Nephron progenitor cell (in vitro differentiated cells): ENCODE measurements around the gene ATP10D.

ENCODE experiments used
- DNase-seq: peaks from one replicate; pipeline ENCODE4 v3.0.0; 2021
- H3K27ac Mint-ChIP-seq: 2 replicates; pipeline ENCODE4 v1.8.0; 2021; ENCODE audit warnings: mild to moderate bottlenecking, moderate library complexity, mixed read lengths
- H3K27me3 Mint-ChIP-seq: 2 replicates; pipeline ENCODE4 v1.8.0; 2021; ENCODE audit warnings: mild to moderate bottlenecking, low read depth, mixed read lengths; ENCODE audit not compliant: poor library complexity
- H3K36me3 Mint-ChIP-seq: 2 replicates; pipeline ENCODE4 v1.8.0; 2021; ENCODE audit warnings: low read depth, mixed read lengths
- H3K4me1 Mint-ChIP-seq: 2 replicates; pipeline ENCODE4 v1.8.0; 2021; ENCODE audit warnings: mixed read lengths
- H3K4me3 Mint-ChIP-seq: 2 replicates; pipeline ENCODE4 v1.8.0; 2021; ENCODE audit warnings: mild to moderate bottlenecking, moderate library complexity, mixed read lengths
- H3K9me3 Mint-ChIP-seq: 2 replicates; pipeline ENCODE4 v1.8.0; 2021; ENCODE audit warnings: mild to moderate bottlenecking, moderate library complexity, mixed read lengths
- TF ChIP-seq, protein P1 (sequence below): fragments of 200-600 bp; sonication (generic); IDR thresholded peaks from 2 replicates; pipeline ENCODE4 v1.5.0; 2021; ENCODE audit warnings: antibody characterized with exemption

The ATP10D gene

DNA sequence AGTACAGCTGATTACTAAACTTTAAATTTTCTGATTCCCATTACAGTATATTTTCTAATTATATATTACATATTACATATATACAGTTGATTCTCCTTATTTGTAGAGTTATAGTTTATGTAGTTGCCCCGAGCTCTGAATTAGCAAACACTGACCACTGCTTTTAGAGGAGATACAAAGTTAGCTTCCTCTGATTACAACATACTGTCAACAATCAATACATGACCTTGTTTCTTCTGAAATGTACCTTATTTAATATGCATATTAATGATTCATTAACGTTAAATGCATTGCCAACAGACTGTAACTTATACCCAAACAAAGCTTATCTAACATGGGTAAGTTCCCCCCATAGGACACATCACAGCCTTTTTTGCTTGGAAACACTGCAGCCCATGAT, 81.5 kb downstream of the ATP10D start:
- H3K4me1 Mint-ChIP-seq, result peaks cover 10% of the 10 kb centered on the region
- H3K9me3 Mint-ChIP-seq, result no peaks in the 10 kb centered on the region

DNA sequence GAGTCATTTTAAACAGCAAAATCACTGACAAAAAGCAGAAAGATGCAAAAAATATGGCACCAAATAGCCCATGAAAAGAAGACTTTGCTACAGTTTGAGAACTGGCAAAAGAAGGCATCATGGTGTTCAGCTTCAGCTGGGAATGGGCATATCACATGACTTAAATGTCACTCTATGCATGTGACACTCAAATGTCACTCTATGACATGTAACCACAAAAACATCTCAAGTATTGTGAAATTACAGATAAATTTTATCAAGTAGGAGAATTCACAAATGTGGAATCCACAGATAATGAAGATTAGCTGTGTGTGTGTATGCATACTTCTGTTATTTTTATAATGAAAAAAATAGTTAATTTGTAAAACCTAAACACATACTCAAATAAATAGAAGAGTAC, 81.9 kb downstream of the ATP10D start:
- Mint-ChIP-seq H3K36me3 (no peaks in the 10 kb centered on the region), H3K9me3 (no peaks in the 10 kb centered on the region), H3K27me3 (peaks cover 1% of the 10 kb centered on the region), H3K27ac (no peak overlapping the region), H3K4me1 (peaks cover 10% of the 10 kb centered on the region), H3K4me3 (no peak overlapping the region)
- DNase-seq, result no peak
- TF ChIP-seq, protein P1, sequence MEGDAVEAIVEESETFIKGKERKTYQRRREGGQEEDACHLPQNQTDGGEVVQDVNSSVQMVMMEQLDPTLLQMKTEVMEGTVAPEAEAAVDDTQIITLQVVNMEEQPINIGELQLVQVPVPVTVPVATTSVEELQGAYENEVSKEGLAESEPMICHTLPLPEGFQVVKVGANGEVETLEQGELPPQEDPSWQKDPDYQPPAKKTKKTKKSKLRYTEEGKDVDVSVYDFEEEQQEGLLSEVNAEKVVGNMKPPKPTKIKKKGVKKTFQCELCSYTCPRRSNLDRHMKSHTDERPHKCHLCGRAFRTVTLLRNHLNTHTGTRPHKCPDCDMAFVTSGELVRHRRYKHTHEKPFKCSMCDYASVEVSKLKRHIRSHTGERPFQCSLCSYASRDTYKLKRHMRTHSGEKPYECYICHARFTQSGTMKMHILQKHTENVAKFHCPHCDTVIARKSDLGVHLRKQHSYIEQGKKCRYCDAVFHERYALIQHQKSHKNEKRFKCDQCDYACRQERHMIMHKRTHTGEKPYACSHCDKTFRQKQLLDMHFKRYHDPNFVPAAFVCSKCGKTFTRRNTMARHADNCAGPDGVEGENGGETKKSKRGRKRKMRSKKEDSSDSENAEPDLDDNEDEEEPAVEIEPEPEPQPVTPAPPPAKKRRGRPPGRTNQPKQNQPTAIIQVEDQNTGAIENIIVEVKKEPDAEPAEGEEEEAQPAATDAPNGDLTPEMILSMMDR, result no peak

More for the DNA sequence above, 81.5 kb downstream of the ATP10D start:
- no peak overlapping the region for H3K27ac Mint-ChIP-seq
- TF ChIP-seq, protein P1, result no peak
- H3K27me3 Mint-ChIP-seq, result no peaks in the 10 kb centered on the region
- DNase-seq, result no peak
- H3K36me3 Mint-ChIP-seq, result no peaks in the 10 kb centered on the region
- H3K4me3 Mint-ChIP-seq, result no peak overlapping the region

DNA sequence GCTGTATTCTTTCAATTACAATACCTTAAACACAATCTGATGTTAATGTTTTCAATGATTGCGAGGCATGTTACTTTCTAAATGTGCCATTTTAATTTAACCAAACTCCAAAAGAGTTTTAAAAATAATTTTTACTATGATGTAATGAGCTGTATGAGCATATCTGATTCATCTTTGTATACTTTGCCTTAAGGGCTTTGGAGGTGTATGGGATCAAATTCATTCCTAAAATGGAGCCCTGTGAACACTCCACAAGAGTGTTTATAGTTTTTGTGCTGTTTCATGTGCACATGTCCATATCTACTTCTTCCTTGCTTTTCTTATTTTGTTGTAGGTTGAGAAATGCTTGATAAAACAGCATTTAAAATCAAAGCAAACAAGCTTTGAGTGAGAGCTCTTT, 82.4 kb downstream of the ATP10D start:
- H3K4me1 Mint-ChIP-seq, result peaks cover 10% of the 10 kb centered on the region
- H3K36me3 Mint-ChIP-seq, result no peaks in the 10 kb centered on the region
- H3K27me3 Mint-ChIP-seq, result peaks cover 3% of the 10 kb centered on the region
- H3K9me3 Mint-ChIP-seq, result no peaks in the 10 kb centered on the region
- TF ChIP-seq, protein P1, result no peak
- no peak overlapping the region for H3K27ac Mint-ChIP-seq
- H3K4me3 Mint-ChIP-seq, result no peak overlapping the region
- DNase-seq, result no peak

DNA sequence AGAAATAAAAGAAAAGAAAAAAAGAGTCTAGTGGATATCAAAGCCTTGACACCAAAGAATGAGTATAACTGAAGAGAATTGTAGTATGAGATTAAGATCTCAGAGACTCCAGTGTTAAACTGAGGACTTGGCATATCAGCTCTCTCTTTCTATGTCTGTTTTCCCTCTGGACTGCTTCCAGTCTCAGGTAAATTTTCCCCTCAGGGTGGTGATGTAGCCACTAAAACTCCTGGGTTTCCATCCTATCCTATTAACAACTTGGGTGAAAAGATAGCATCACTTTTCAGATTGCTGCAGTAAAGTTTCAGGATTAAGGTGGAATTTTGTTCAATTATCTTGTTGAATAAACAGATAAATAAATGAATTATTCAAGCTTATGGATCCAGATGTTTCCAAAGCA, 85.7 kb downstream of the ATP10D start:
- TF ChIP-seq, protein P1, result no peak
- Mint-ChIP-seq H3K27me3 (peaks cover 3% of the 10 kb centered on the region), H3K27ac (no peak overlapping the region), H3K9me3 (no peaks in the 10 kb centered on the region), H3K4me3 (no peak overlapping the region), H3K4me1 (peaks cover 10% of the 10 kb centered on the region), H3K36me3 (no peaks in the 10 kb centered on the region)
- no peak for DNase-seq

DNA sequence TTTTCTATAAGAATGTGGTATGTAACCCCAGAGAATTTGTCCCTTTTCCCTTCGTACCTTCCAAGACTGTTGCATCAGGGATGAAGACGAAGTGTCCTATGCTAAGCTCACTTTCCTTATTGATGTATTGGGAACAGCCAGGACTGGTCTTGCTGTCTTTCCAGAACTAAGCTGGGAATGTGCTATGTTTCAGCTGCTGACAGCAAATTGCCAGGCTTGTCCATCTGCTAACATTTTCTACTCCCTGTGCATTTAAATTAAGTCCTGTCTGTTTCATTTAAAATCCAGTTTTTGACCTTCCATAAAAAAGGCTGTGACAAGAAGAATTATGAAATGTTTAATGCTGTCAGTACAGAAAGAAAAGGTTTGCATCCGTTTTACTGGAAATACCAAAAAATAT, 87.9 kb downstream of the ATP10D start:
- H3K4me1 Mint-ChIP-seq, result peaks cover 10% of the 10 kb centered on the region
- peaks cover 9% of the 10 kb centered on the region for H3K36me3 Mint-ChIP-seq
- TF ChIP-seq, protein P1, result no peak
- H3K9me3 Mint-ChIP-seq, result no peaks in the 10 kb centered on the region
- DNase-seq, result no peak
- no peak overlapping the region for H3K27ac Mint-ChIP-seq
- H3K4me3 Mint-ChIP-seq, result no peak overlapping the region
- H3K27me3 Mint-ChIP-seq, result peaks cover 3% of the 10 kb centered on the region

DNA sequence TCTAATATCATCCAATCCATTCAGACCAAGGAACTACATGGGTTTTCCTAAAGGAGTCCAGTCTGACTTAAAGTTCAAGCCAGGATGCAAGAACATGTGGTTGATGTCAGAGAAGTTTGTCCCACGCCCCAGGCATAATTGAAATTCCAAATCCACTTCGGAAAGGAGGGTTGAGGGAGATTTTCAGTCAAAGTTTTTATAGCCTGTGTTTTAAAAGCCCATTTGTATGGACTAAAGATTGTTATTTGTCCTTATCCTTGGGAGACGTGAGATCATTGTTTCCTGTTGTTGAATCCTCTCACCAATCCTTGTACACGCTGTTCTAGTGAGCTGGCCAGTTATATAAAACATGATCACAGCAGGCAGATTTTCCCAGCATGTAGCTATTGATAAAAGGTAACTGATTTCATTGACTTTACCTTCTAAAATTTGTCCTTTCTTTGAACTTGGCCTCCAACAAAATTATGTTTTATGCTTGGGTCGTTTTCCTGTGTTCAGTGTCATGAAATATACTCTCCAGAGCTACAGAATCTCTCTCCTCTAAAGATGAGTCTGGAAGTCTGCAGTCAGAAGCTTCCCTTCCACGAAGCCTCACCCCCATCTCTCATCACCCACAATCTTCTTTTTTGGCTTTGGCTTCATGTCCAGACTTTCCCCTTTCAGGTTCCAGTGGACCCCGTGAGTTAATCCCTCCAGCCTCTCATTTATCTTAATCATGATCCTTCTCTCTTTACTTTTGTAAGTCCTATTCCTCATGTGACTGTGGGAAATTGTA, 92.9 kb downstream of the ATP10D start:
- Mint-ChIP-seq H3K27me3 (no peaks in the 10 kb centered on the region), H3K36me3 (peaks cover 16% of the 10 kb centered on the region), H3K27ac (peak overlapping the region; percentile 26), H3K4me1 (no peaks in the 10 kb centered on the region), H3K4me3 (no peak overlapping the region), H3K9me3 (no peaks in the 10 kb centered on the region)
- TF ChIP-seq, protein P1, result no peak
- no peak for DNase-seq
